Adipose tissue (tissue), 3 donors: ENCODE measurements around the gene LOXHD1. TPM values are rescaled to one million over a fixed set of nuclear protein-coding genes. Genes with fewer than 3 reads are reported as not detected.

ENCODE experiments used
- H3K27ac ChIP-seq: one replicate; pipeline ENCODE4 v1.5.1; 2013; ENCODE audit warnings: low read depth, low read length
- WGBS, 3 donors: extraction: QIAGEN DNeasy Blood & Tissue Kit; methylation state at CpG; one replicate each; pipeline ENCODE4 v1.1.7; 2013; 5-methylcytosine and 5-hydroxymethylcytosine counted together
- polyA plus RNA-seq, 3 donors: library from polyadenylated mRNA; stranded (reverse); fragments of 200-250 nt; gene quantifications; one replicate each; pipeline ENCODE4 v1.2.3, GENCODE V29; 2013
- donor health status: healthy with polysubstance abuse.
- donor health status: Bipolar disorder and iron deficiency.
- donor health status: healthy.

LOXHD1 gene
- polyA plus RNA-seq, 3 donors: 0.09 to 1.0 (median 0.73) TPM

DNA sequence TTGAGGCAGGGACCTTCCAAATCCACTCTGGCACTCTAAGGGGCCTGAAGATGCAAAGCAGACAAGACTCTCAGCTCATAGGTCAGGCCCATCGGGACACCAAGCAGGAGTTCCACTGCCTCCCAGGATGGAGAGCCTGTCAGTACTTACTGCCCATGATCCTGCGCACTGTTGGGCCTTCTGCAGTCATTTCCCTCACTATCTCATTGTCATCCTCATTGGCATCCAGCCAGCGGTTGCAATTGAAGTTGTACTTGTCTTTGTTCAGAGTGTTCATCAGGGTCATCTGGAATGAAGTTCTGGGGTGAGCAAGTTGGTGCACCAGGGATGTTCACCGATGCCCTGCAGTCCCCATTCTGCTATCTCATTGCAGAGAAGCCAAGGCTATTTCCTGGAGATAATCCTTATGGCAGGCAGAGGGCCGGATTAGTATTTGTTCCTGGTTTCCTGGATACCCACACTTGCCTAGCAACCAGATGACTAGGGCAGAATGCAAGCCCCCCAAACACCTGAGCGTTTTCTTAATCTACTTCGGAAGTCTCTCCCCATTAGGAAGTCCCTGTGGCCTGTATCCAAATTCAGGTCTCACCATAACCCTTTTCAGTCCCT is 65.1 kb downstream of the LOXHD1 start:
- WGBS, 3 donors: 55 to 57% (median 55%) methylated on average over 7 of the region's 7 CpGs
- H3K27ac ChIP-seq: no peak overlapping the region

DNA sequence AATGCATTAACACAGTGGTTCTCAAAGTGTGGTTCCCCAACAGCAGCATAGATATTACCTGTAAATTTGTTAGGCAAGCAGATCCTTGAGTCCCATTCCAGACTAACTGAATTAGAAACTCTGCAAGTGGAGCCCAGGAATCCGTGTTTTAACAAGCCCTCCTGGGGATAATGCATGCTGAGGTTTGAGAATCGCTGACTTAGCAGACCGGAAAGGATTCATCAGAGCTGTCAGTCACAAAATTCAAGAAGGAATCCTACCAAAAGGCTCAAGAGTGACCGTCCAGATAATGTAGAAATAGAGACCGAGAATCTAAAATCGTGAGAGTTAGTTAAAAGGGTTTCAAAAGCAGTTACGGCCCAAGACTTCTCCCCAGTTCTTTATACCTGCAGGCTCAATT is 66.9 kb downstream of the LOXHD1 start:
- no peak overlapping the region for H3K27ac ChIP-seq
- WGBS, 3 donors: 46 to 72% (median 51%) methylated on average over 7 of the region's 7 CpGs

DNA sequence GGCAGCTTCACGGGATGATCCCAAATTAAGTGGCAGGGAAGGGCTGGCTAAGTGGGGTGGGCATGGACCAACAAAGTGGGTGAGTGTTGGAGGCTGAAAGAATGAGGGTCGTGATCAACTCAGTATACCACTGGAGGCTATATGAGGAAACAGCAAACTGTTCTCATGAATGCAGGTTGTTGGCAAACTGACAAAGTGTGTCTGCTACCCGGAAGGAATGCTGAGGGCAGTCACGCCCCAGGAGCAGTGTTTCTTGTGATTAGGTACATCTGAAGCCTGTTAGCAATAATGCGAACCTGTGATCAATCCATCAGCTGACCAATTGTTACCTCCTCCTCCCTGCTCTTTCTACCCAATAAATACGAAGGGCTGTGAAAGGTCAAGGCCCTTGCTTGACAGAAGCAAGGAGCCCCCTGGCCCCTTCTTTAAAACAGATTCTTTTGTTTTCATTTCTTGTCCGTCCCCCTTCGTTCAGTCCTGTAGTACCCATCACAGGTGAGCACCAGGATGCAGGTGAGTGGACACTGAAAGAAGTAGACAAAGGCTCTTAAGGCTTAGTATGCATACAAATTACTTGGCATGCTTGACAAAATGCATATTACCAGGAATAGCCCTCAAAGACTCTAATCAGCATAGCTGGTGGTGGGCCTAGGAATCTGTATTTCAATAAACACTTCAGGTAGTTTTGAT is 67.9 kb downstream of the LOXHD1 start:
- no peak overlapping the region for H3K27ac ChIP-seq
- 58 to 80% (median 72%) methylated on average over 8 of the region's 8 CpGs for WGBS, 3 donors

DNA sequence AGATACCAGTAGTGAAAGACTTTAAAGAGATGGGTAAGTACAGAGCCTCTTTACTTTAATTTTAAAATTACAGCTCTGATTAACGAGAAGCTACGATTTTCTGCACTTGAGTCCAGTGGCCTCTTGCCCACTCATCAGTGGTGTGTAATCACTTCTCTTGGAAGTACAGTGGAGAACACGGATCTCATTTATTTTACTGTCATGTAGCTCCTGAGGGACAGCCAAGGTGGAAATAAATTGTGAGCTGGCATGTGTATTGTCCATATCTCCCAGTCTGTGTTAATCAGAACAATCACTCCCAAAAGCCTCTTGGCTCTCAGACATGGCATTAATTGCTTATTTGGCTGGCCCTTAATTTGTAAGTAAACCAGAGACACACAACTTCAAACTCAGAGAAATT is 69.4 kb downstream of the LOXHD1 start:
- H3K27ac ChIP-seq: no peak overlapping the region
- 51 to 54% (median 53%) methylated on average over 3 of the region's 3 CpGs for WGBS, 3 donors

DNA sequence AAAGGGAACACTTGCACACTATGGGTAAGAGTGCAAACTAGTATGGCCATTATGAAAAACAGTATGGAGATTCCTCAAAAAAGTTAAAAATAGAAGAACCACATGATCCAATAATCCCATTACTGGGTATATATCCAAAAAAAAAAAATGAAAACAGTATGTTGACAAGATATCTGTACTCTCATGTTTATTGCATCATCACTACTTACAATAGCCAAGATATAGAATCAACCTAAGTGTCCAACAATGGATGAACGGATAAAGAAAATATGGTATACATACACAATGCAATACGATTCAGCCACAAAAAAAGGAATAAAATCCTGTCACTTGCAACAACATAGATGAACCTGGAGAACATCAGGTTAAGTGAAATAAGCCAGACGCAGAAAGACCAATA is 73.3 kb downstream of the LOXHD1 start:
- H3K27ac ChIP-seq: no peak overlapping the region
- 73 to 82% (median 76%) methylated on average over 3 of the region's 3 CpGs for WGBS, 3 donors

DNA sequence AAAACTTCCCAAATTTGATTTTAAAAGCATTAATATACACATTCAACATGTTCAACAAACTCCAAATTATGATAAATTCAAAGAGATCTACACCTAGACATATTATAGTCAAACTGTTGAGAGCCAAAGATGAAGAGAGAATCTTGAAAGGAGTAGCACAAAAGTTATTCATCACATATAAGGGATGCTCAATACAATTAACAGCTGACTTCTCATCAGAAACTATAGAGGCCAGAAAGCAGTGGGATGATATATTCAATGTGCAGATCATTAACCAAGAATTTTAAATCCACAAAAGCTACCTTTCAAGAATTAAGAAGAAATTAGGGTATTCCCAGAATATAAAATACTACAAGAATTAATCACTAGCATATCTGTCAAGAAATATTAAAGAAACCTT is 75.4 kb downstream of the LOXHD1 start:
- no peak overlapping the region for H3K27ac ChIP-seq

DNA sequence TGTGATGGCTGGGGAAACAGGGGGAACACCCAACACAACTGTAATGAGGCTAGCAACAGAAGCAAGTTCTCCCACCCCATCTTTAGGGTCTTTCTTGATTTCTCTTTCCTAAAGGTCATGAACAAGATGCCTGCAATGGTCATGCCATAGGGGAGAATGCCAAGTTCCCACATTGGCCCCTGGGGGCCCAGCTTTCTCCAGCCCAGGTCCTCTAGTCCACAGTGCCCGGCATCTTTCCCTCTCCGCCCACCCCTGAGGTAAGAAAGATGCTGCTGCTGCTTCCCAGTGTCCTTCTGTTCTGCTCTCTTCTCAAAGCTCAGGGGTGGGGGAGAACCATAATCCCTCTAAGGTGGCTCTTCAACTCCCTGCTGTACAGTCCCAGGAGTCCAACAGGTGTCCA is 78.0 kb downstream of the LOXHD1 start:
- no peak overlapping the region for H3K27ac ChIP-seq
- WGBS, 3 donors: 83 to 99% (median 98%) methylated on average over 2 of the region's 2 CpGs

DNA sequence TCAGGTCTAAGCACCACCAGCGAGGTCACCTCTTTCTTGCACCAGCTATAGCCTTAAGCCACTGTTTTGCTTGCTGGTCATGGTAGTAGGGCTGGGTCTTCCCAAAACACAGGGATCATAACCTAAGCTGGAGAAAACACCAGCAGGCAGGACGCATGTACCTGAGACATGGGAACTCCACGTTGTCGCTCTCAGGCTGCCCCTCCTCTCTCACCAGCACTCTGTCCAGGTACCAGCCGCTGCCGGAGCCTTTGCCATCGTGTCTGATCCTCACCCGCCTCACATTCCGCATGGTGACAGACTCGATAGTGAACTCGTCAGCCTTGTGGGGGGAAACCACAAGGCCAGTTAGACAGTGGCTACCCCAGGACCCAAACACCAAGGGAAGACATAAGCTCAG is 79.5 kb downstream of the LOXHD1 start:
- no peak overlapping the region for H3K27ac ChIP-seq
- WGBS, 3 donors: 73 to 93% (median 91%) methylated on average over 11 of the region's 11 CpGs

DNA sequence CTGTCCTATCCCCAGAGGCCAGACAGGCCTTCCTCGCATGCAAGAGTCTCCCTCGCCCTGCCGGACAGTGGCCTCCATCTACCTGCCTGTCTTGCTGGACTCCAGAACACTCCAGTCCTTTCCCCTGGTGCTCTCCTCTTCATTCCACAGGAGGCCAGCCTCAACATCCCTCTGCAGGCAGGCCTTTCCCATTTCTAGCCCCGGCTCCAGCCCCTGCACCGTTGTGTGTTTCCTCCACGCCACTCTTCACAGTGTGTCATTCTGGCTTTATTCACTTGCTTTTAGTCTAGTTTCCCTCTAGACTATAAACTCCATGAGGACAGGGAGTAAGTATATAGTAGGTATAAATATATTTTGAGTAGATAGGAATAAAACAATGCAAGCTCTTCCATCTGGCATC is 81.2 kb downstream of the LOXHD1 start:
- 87 to 98% (median 94%) methylated on average over 6 of the region's 6 CpGs for WGBS, 3 donors
- H3K27ac ChIP-seq: no peak overlapping the region

DNA sequence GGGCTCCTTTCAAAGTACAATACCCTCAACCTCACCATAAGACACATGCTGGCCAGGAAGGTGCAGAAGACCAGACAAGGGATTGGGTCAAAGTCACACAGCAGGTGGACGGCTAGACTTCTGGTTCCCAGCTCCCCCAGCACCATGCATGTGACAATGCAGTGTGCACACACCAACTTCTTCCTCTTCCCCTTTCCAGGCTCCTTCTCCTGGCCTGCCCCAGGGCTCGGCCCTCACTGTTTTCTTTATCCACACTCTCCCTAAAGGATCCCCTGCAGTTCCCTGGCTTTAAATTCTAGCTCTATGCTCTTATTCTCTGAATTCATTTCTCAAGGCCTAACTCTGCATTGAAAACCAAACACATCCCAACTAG is 82.3 kb downstream of the LOXHD1 start:
- no peak overlapping the region for H3K27ac ChIP-seq
- 63 to 71% (median 67%) methylated on average over 2 of the region's 2 CpGs for WGBS, 3 donors

DNA sequence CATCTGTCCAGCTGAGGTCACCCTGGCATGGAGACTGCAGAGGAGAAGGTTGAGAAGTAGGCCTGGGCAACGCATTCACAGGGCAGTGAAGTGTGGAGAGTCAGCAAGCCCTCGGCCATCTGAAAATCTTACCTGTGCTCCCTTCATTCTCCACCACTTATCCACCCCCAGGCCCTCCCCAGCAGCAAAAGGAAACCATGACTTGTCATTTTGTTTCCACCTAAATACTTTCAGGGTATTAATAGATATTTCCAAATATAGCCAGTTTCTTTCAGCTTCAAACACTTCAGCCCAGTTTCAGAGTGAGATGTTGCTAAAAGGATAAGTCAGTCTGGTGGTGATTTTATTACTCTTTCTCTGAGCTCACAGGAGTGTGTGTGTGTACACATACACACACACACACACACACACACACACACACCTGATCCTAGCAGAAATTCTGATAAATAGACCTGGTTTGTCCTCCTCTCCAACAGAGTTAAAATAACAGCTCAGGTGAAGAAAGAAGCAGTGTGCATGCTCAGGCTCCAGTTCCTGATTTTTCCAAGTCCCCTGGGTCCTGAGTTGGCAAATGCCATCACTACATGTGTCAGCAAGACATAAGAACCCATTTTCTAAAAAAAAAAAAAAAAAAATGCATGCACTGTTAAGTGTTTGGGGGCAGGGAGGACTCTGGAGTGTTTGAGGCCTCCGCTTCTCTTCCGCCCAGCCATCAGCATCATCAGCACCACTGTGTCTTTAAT is 82.8 kb downstream of the LOXHD1 start:
- WGBS, 3 donors: 93 to 96% (median 93%) methylated on average over 4 of the region's 4 CpGs

DNA sequence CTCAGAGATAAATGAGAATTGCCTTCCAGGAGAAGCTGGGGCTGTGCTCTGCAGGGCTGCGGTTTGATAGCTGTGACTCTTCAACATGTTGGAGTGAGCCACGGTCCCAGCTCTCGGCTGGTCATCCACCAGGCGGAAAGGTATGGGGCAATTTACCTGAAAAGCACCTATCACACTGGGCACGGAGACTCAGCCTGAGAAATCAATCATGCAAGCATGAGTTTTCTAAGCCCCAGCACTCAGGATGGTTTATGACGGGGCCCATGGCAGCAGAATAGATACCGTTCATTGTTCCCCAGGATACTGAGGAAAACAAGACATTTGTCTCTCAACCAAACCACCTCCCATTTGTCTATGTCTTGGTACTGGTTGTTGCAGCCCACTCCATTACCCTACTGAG is 83.9 kb downstream of the LOXHD1 start:
- WGBS, 3 donors: 84 to 91% (median 89%) methylated on average over 7 of the region's 7 CpGs
- no peak overlapping the region for H3K27ac ChIP-seq

More for the DNA sequence above, 82.8 kb downstream of the LOXHD1 start:
- H3K27ac ChIP-seq: no peak overlapping the region

DNA sequence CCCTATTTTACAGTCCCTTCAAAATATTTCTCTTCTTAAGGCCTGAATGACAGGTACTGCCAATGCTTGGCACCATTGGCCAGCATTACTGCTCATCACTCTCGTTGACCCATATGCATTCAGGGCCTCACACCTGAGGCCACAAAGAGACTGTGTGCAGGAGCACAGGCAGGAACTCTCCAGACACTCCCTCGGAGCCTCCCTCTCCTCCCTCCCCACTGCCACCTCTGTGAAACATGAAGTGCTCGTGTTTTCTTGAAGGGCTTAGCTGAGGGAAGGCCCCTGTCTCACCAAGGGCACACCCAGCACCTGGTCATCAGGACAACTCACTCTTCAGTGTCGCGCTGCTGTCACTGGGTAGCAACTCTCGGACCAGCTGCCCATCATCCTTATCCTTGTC is 85.3 kb downstream of the LOXHD1 start:
- no peak overlapping the region for H3K27ac ChIP-seq
- 77 to 93% (median 88%) methylated on average over 6 of the region's 6 CpGs for WGBS, 3 donors

DNA sequence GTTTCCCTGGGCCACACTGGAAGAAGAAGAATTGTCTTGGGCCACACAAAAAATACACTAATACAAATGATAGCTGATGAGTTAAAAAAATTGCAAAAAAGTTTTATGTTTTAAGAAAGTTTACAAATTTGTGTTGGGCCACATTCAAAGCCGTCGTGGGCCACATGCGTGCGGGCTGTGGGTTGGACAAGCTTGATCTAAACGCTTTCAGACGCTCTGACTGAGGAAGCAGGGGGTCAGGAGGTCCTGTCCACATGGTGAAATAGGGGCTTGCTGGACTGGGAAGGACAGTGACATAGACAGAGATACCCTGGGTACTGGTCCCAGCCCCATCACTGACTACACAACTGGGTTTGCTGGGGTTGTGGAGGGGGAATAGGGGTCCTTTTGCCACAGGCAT is 86.4 kb downstream of the LOXHD1 start:
- 78 to 94% (median 92%) methylated on average over 6 of the region's 6 CpGs for WGBS, 3 donors
- H3K27ac ChIP-seq: no peak overlapping the region

DNA sequence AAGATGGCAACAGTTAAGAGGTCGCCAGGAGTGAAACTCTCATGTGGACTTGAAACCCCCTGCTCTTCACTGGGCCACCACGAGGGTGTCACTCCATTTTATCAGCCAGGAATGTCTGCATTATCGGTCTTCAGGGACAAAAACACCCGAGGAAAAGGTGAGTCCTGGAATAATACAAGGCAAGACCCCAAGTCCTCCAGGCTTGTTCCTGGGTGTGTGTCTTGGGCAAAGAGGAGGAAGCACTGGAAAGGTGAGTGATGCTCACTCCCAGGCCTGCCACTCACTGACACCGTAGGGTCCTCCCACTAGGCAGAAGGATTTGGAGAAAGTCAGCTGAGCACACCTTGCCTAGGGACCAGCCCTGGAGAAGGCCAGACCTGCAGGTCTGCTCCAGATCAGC is 86.9 kb downstream of the LOXHD1 start:
- 65 to 83% (median 81%) methylated on average over 5 of the region's 5 CpGs for WGBS, 3 donors
- no peak overlapping the region for H3K27ac ChIP-seq

DNA sequence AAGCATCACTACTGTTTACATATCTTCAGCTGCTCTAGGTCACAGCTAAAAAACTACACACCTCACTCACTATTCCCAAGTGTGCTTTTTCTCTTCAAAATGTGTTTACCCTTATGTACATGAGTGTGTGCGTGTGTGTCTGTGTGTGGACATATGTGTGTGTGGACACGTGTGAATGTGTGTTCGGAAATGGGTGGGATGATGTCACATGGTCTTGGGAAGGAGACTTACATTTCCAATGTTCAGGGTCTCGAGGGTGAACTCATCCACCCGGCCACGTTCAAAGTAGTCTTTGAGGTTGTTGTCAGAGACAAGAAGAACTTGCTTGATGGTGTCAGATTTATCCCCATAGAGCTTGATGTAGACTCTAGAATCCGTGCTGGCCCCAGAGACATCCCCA is 87.8 kb downstream of the LOXHD1 start:
- no peak overlapping the region for H3K27ac ChIP-seq
- 66 to 85% (median 85%) methylated on average over 7 of the region's 7 CpGs for WGBS, 3 donors

DNA sequence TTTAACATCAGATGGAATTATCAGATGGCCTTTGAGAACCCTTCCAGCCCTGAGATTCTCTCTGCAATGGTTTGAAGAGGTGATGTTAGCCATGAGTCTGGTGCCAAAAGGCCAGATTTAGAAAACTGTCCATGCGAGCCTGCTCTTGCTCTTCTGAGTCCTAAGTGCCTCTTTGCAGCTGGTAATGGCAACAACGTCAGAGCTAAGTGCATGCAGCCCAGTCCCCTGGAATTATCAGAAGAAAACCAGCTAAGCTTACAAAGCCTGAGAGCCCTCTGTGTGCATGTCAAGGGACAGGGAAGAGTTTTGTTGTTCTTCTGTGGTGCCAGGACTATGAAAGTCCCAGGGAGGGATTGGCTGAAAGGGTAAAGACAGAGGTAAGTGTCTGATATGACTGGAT is 89.8 kb downstream of the LOXHD1 start:
- 57 to 78% (median 58%) methylated on average over 2 of the region's 2 CpGs for WGBS, 3 donors
- H3K27ac ChIP-seq: no peak overlapping the region

DNA sequence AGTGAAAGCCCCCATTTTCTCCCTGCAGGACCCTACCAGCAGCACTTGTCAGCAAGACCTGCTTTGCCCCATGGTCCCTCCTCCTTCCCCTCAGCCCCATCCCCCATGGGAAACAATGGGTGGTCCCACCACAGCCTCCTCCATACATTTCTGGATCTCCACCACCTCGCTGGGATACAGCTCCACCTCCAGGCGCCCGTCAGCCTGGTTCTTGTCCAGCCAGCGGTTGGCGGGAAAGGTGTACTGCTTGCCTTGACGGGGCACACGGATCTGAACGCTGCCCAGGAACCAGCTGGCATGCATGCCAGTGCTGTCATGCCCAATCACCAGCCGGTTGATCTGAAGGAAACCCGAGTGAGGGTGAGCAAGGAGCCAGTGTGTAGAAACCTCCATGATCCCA is 90.9 kb downstream of the LOXHD1 start:
- WGBS, 3 donors: 75 to 91% (median 90%) methylated on average over 10 of the region's 10 CpGs

DNA sequence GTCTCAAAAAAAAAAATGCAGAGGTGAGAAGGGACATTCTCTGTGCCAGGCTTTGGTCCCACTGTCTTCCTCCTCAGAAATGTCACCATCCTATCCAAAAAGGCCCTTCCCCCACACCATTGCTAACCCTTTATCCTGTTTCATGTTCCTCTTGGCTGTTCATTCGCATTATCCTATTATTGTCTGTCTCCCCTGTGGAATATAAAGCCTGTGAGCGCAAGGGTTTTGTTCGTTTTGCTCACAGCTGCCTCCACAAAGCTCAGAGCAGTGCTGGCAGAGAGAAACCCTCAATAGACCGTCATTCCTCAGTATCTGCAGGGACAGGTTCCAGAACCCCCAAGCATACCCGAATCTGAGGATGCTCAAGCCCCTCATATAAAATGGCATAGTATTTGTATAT is 91.8 kb downstream of the LOXHD1 start:
- WGBS, 3 donors: 71 to 83% (median 71%) methylated on average over 5 of the region's 5 CpGs
- no peak overlapping the region for H3K27ac ChIP-seq

More for the DNA sequence above, 90.9 kb downstream of the LOXHD1 start:
- no peak overlapping the region for H3K27ac ChIP-seq

DNA sequence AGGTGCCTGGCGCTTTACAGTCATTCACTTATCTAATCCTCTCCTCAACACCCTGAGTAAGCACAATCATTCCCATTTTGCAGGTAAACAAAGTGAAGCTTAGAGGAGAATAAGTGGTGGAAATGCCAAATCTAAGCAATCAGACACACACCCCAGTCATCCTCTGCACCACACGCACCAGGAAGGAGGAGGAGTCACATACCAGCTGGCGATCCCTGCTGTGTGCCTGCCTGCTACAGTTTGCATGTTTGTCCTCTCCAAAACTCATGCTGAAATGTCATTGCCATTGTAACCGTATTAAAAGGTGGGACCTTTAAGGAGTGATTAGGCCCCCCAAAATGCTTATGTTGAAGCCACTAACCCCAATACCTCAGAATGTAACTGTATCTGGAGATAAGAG is 93.7 kb downstream of the LOXHD1 start:
- no peak overlapping the region for H3K27ac ChIP-seq
- WGBS, 3 donors: 37 to 72% (median 71%) methylated on average over 4 of the region's 4 CpGs
